SK-N-SH treated with all-trans-retinoic acid at 6 μM for 48 hours (cell line): ENCODE data around the gene PDSS2.

Experiments used
- ARNTL ChIP-seq: fragments of 450-650 bp; formaldehyde crosslinking; IDR thresholded peaks from 2 replicates; pipeline ENCODE4 v1.5.0; 2020; ENCODE audit warnings: low read depth, mild to moderate bottlenecking, moderate library complexity, borderline replicate concordance
- OSR1 ChIP-seq: fragments of 250-450 bp; sonication (Bioruptor Pico); IDR thresholded peaks from 2 replicates; pipeline ENCODE4 v1.8.0; 2022; ENCODE audit warnings: moderate library complexity, mild to moderate bottlenecking, inconsistent platforms
- ZNF565 ChIP-seq: fragments of 450-650 bp; formaldehyde crosslinking; conservative IDR thresholded peaks from 2 replicates; pipeline ENCODE4 v1.5.0; 2020; ENCODE audit warnings: low read depth, mild to moderate bottlenecking, moderate library complexity
- ZNF70 ChIP-seq: fragments of 450-650 bp; formaldehyde crosslinking; IDR thresholded peaks from 2 replicates; pipeline ENCODE4 v1.5.0; 2020; ENCODE audit warnings: mild to moderate bottlenecking, moderate library complexity
- TF ChIP-seq, protein P1 (sequence below): fragments of 250-450 bp; sonication (Bioruptor Pico); IDR thresholded peaks from 2 replicates; pipeline ENCODE4 v1.8.0; 2020; ENCODE audit warnings: mild to moderate bottlenecking, moderate library complexity, borderline replicate concordance

DNA sequence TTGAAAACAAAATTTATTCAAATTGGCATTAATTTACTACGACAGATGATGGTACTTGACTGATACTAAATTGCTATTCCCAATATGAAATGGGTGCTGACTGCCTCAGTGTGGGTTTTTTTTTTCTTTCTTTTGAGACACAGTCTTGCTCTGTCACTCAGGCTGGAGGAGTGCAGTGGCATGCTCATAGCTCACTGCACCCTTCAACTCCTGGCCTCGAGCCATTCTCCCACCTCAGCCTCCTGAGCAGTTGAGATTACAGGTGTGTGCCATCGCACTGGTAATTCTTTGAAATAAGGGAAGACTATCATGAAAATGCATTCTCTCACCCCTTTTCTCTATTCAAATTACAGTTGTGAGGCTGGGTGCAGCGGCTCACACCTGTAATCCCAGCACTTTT is 22.5 kb downstream of the PDSS2 start:
- TF ChIP-seq, protein P1, sequence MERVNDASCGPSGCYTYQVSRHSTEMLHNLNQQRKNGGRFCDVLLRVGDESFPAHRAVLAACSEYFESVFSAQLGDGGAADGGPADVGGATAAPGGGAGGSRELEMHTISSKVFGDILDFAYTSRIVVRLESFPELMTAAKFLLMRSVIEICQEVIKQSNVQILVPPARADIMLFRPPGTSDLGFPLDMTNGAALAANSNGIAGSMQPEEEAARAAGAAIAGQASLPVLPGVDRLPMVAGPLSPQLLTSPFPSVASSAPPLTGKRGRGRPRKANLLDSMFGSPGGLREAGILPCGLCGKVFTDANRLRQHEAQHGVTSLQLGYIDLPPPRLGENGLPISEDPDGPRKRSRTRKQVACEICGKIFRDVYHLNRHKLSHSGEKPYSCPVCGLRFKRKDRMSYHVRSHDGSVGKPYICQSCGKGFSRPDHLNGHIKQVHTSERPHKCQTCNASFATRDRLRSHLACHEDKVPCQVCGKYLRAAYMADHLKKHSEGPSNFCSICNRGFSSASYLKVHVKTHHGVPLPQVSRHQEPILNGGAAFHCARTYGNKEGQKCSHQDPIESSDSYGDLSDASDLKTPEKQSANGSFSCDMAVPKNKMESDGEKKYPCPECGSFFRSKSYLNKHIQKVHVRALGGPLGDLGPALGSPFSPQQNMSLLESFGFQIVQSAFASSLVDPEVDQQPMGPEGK, result no peak
- no peak for TF ChIP-seq ARNTL
- no peak for TF ChIP-seq OSR1 (CRISPR knock-in tag)
- TF ChIP-seq ZNF565 (CRISPR knock-in tag), result no peak
- TF ChIP-seq ZNF70 (CRISPR knock-in tag), result no peak
